B cell (primary cell): ENCODE measurements around the gene BTF3. TPM values are rescaled to one million over a fixed set of nuclear protein-coding genes. Genes with fewer than 3 reads are reported as not detected.

Experiments used
- ATAC-seq: fragments of 200-7000 bp; cut with Tn5 transposase; one replicate; pipeline ENCODE4 v1.10.0; 2021; ENCODE audit warnings: low read depth, mild to moderate bottlenecking, moderate number of reproducible peaks, moderate library complexity
- CTCF ChIA-PET: fragments of 350-600 bp; sonication (Branson Sonifier 250); formaldehyde crosslinking; loops from one replicate; lab custom pipeline; 2021; ENCODE audit warnings: antibody characterized with exemption, inconsistent platforms; lab: Charles Lee
- POLR2A ChIA-PET: fragments of 350-600 bp; sonication (Branson Sonifier 250); formaldehyde crosslinking; loops from one replicate; lab custom pipeline; 2021; ENCODE audit warnings: antibody characterized with exemption; lab: Charles Lee
- DNase-seq: peaks from one replicate; pipeline ENCODE4 v3.0.0; 2013
- H2AFZ ChIP-seq: 2 replicates; pipeline ENCODE4 v1.6.1; 2012; ENCODE audit warnings: mild to moderate bottlenecking, low read depth, low read length; ENCODE audit not compliant: insufficient read depth, poor library complexity, severe bottlenecking
- H3K27ac ChIP-seq, 2 donors: 1 replicate in 1 of 2; 2 replicates in 1 of 2; pipeline ENCODE4 v1.5.1; 2012 to 2013; ENCODE audit warnings: low read length in 2 of 2, mild to moderate bottlenecking in 2 of 2, moderate library complexity in 1 of 2
- H3K27me3 ChIP-seq, 4 experiments: fragments of 200-600 bp in 1 of 4; sonication (generic) in 1 of 4; replicated peaks in 1 of 4; 1 replicate in 2 of 4; 2 replicates in 2 of 4; pipeline versions ENCODE4 v1.6.1 to v1.7.0; 2013 to 2016; ENCODE audit warnings: low read length in 3 of 4, mild to moderate bottlenecking in 2 of 4, mixed read lengths in 1 of 4, moderate library complexity in 1 of 4; ENCODE audit not compliant: insufficient read depth in 4 of 4, control insufficient read depth in 3 of 4; ENCODE audit errors: control extremely low read depth in 1 of 4
- H3K36me3 ChIP-seq, 2 experiments: replicated peaks in 1 of 2; 1 replicate in 1 of 2; 2 replicates in 1 of 2; pipeline versions ENCODE4 v1.6.1 to v1.7.1; 2013; ENCODE audit warnings: low read length in 1 of 2; ENCODE audit not compliant: insufficient read depth in 2 of 2, control insufficient read depth in 1 of 2; ENCODE audit errors: control extremely low read depth in 1 of 2, extremely low read depth in 1 of 2
- H3K4me1 ChIP-seq, 2 donors: fragments of 200-600 bp in 1 of 2; sonication (generic) in 1 of 2; 1 replicate in 1 of 2; 2 replicates in 1 of 2; pipeline versions ENCODE4 v1.5.1 to v1.6.1; 2013 to 2017; ENCODE audit warnings: low read length in 2 of 2; ENCODE audit not compliant: control insufficient read depth in 2 of 2, insufficient read depth in 2 of 2
- H3K4me2 ChIP-seq: replicated peaks from 2 replicates; pipeline ENCODE3; 2012; ENCODE audit warnings: mild to moderate bottlenecking, low read depth, low read length; ENCODE audit not compliant: poor library complexity, severe bottlenecking
- H3K4me3 ChIP-seq, 5 experiments: fragments of 200-600 bp in 1 of 5; sonication (generic) in 1 of 5; 1 replicate in 3 of 5; 2 replicates in 2 of 5; pipeline versions ENCODE4 v1.5.1 to v1.7.0; 2011 to 2016; ENCODE audit warnings: low read length in 4 of 5, mild to moderate bottlenecking in 4 of 5, low read depth in 2 of 5, control low read depth in 1 of 5, moderate library complexity in 1 of 5; ENCODE audit not compliant: insufficient read depth in 1 of 5; ENCODE audit errors: control extremely low read depth in 1 of 5, extremely low read depth in 1 of 5
- H3K79me2 ChIP-seq: fragments of 200-600 bp; sonication (generic); one replicate; pipeline ENCODE4 v1.6.0; 2016; ENCODE audit warnings: low read length; ENCODE audit not compliant: control insufficient read depth, insufficient read depth
- H3K9ac ChIP-seq: fragments of 200-600 bp; sonication (generic); 2 replicates; pipeline ENCODE4 v1.6.1; 2017; ENCODE audit warnings: mild to moderate bottlenecking, low read length, moderate library complexity
- H3K9me3 ChIP-seq, 3 donors: one replicate each; pipeline versions ENCODE4 v1.6.1 to v1.7.1; 2013; ENCODE audit warnings: low read length in 2 of 3; ENCODE audit not compliant: control insufficient read depth in 2 of 3, insufficient read depth in 1 of 3; ENCODE audit errors: control extremely low read depth in 1 of 3
- H4K20me1 ChIP-seq: 2 replicates; pipeline ENCODE4 v1.6.0; 2012; ENCODE audit warnings: mild to moderate bottlenecking, low read length; ENCODE audit not compliant: insufficient read depth, control insufficient read depth, poor library complexity, severe bottlenecking
- H3K27ac Mint-ChIP-seq: one replicate; pipeline ENCODE4 v1.8.0; 2021; ENCODE audit warnings: mixed read lengths
- H3K27me3 Mint-ChIP-seq: one replicate; pipeline ENCODE4 v1.8.0; 2021; ENCODE audit warnings: mixed read lengths
- H3K4me1 Mint-ChIP-seq: one replicate; pipeline ENCODE4 v1.8.0; 2021; ENCODE audit warnings: mixed read lengths
- H3K4me3 Mint-ChIP-seq: one replicate; pipeline ENCODE4 v1.8.0; 2021; ENCODE audit warnings: mixed read lengths
- H3K9me3 Mint-ChIP-seq: one replicate; pipeline ENCODE4 v1.8.0; 2022; ENCODE audit warnings: mixed read lengths; ENCODE audit not compliant: insufficient read depth
- EZH2 ChIP-seq: IDR thresholded peaks from 2 replicates; pipeline ENCODE4 v1.6.1; 2012; ENCODE audit warnings: borderline replicate concordance, low read depth, mild to moderate bottlenecking, moderate library complexity, low read length; ENCODE audit not compliant: insufficient read depth, poor library complexity, severe bottlenecking
- whole genome bisulfite sequencing: methylation state at CpG from one replicate; pipeline ENCODE4 v1.1.5; 2013; ENCODE audit warnings: missing lambda C conversion rate; ENCODE audit not compliant: insufficient coverage; 5-methylcytosine and 5-hydroxymethylcytosine counted together
- intact Hi-C: fragments of 100-400 bp; cut with micrococcal nuclease; formaldehyde crosslinking; loops from one replicate; pipeline ENCODE4 v1.10.0; 2022
- polyA plus RNA-seq: library from polyadenylated mRNA; depleted of rRNA; stranded (reverse); fragments of >200 nt; gene quantifications from 2 replicates; pipeline ENCODE4 v1.2.3, GENCODE V29; 2012
- total RNA-seq, 2 donors: library from RNA; stranded (reverse); fragments of 120-200 nt in 1 of 2; gene quantifications; 1 replicate in 1 of 2; 2 replicates in 1 of 2; pipeline versions ENCODE4 v1.2.3 to v1.2.4, GENCODE V29; 2013 to 2022
- TF ChIP-seq, protein P1 (sequence below): fragments of 200-600 bp; IDR thresholded peaks from one replicate; pipeline ENCODE4 v1.8.0; 2022; ENCODE audit warnings: antibody characterized with exemption, mild to moderate bottlenecking

Gene BTF3
- total and polyA plus RNA-seq, 2 donors (not counting 1 experiment from before 2014, with no cell fraction given), result 309 to 466 TPM

GRCh38 chr5:73534011-73534644 lies 35.9 kb downstream of the BTF3 start:
- ATAC-seq (no peak), DNase-seq (no peak)
- Histone ChIP-seq H4K20me1 (no peaks in the 10 kb centered on the region), H3K4me3 (no peak overlapping the region), H3K79me2 (no peaks in the 10 kb centered on the region), H3K4me1 (no peaks in the 10 kb centered on the region), H2AFZ (no peak overlapping the region), H3K4me2 (no peak overlapping the region), H3K9me3 (no peaks in the 10 kb centered on the region), H3K27ac (no peak overlapping the region), H3K36me3 (no peaks in the 10 kb centered on the region), H3K9ac (no peak overlapping the region), H3K27me3 (peaks cover 0 to 5% (median 2%) of the 10 kb centered on the region in 4 experiments)
- Mint-ChIP-seq H3K4me1 (no peaks in the 10 kb centered on the region), H3K27me3 (peaks cover 30% of the 10 kb centered on the region), H3K9me3 (no peaks in the 10 kb centered on the region), H3K4me3 (no peak overlapping the region), H3K27ac (no peak overlapping the region)
- intact Hi-C loops, result loop anchor here (10.0 kb wide), 1 partner anchor 579 kb away; the partner anchor contains the start of gene FCHO2
- TF ChIP-seq, protein P1, sequence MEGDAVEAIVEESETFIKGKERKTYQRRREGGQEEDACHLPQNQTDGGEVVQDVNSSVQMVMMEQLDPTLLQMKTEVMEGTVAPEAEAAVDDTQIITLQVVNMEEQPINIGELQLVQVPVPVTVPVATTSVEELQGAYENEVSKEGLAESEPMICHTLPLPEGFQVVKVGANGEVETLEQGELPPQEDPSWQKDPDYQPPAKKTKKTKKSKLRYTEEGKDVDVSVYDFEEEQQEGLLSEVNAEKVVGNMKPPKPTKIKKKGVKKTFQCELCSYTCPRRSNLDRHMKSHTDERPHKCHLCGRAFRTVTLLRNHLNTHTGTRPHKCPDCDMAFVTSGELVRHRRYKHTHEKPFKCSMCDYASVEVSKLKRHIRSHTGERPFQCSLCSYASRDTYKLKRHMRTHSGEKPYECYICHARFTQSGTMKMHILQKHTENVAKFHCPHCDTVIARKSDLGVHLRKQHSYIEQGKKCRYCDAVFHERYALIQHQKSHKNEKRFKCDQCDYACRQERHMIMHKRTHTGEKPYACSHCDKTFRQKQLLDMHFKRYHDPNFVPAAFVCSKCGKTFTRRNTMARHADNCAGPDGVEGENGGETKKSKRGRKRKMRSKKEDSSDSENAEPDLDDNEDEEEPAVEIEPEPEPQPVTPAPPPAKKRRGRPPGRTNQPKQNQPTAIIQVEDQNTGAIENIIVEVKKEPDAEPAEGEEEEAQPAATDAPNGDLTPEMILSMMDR, result no peak
- CTCF ChIA-PET, result interaction anchor here (5.5 kb wide), 1 partner anchor 14 kb away, joined by 103 read pairs; no protein-coding TSS in a partner anchor
- POLR2A ChIA-PET, result no interaction called here
- 80% methylated on average over 5 of the region's 5 CpGs for WGBS

GRCh38 chr5:73534971-73535370 lies 36.7 kb downstream of the BTF3 start:
- H3K4me3 ChIP-seq, result no peak overlapping the region
- Mint-ChIP-seq H3K4me3 (no peak overlapping the region), H3K4me1 (no peaks in the 10 kb centered on the region), H3K27ac (no peak overlapping the region), H3K9me3 (no peaks in the 10 kb centered on the region), H3K27me3 (peaks cover 31% of the 10 kb centered on the region)
- H3K36me3 ChIP-seq, result no peaks in the 10 kb centered on the region
- intact Hi-C loops, result loop anchor here (10.0 kb wide), 1 partner anchor 580 kb away; the partner anchor contains the start of gene FCHO2
- H4K20me1 ChIP-seq, result no peaks in the 10 kb centered on the region
- no CpG with 5 or more reads among the region's 2 CpGs for WGBS
- ChIA-PET CTCF (interaction anchor here (0.5 to 5.5 kb wide), 7 partner anchors 9 to 624 kb away, joined by 3 to 103 read pairs (median 3); no protein-coding TSS in a partner anchor), POLR2A (interaction anchor here (0.5 kb wide), 1 partner anchor 13 kb away, joined by 3 read pairs; no protein-coding TSS in a partner anchor)
- ATAC-seq (no peak), DNase-seq (no peak)
- H3K27me3 ChIP-seq, result peaks cover 0 to 5% (median 2%) of the 10 kb centered on the region in 4 experiments
- no peak for TF ChIP-seq EZH2
- TF ChIP-seq, protein P1, result no peak
- H3K4me1 ChIP-seq, result no peaks in the 10 kb centered on the region
- no peak overlapping the region for H3K27ac ChIP-seq
- H3K4me2 ChIP-seq, result no peak overlapping the region
- H3K79me2 ChIP-seq, result no peaks in the 10 kb centered on the region
- H2AFZ ChIP-seq, result no peak overlapping the region
- no peak overlapping the region for H3K9ac ChIP-seq
- H3K9me3 ChIP-seq, result no peaks in the 10 kb centered on the region
